A549 treated with AZD2906 at 1 μM for 4 hours (cell line): ENCODE measurements around the gene HHATL. TPM values are rescaled to one million over a fixed set of nuclear protein-coding genes. Genes with fewer than 3 reads are reported as not detected.

Source experiments
- total RNA-seq: library from RNA; stranded (reverse); fragments of 200-300 nt; extraction: Qiagen RNA extraction; gene quantifications from 5 replicates; pipeline ENCODE4 v1.2.3, GENCODE V29; 2022

The HHATL gene, protein sequence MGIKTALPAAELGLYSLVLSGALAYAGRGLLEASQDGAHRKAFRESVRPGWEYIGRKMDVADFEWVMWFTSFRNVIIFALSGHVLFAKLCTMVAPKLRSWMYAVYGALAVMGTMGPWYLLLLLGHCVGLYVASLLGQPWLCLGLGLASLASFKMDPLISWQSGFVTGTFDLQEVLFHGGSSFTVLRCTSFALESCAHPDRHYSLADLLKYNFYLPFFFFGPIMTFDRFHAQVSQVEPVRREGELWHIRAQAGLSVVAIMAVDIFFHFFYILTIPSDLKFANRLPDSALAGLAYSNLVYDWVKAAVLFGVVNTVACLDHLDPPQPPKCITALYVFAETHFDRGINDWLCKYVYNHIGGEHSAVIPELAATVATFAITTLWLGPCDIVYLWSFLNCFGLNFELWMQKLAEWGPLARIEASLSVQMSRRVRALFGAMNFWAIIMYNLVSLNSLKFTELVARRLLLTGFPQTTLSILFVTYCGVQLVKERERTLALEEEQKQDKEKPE
- not detected in 5 replicates for total RNA-seq

DNA sequence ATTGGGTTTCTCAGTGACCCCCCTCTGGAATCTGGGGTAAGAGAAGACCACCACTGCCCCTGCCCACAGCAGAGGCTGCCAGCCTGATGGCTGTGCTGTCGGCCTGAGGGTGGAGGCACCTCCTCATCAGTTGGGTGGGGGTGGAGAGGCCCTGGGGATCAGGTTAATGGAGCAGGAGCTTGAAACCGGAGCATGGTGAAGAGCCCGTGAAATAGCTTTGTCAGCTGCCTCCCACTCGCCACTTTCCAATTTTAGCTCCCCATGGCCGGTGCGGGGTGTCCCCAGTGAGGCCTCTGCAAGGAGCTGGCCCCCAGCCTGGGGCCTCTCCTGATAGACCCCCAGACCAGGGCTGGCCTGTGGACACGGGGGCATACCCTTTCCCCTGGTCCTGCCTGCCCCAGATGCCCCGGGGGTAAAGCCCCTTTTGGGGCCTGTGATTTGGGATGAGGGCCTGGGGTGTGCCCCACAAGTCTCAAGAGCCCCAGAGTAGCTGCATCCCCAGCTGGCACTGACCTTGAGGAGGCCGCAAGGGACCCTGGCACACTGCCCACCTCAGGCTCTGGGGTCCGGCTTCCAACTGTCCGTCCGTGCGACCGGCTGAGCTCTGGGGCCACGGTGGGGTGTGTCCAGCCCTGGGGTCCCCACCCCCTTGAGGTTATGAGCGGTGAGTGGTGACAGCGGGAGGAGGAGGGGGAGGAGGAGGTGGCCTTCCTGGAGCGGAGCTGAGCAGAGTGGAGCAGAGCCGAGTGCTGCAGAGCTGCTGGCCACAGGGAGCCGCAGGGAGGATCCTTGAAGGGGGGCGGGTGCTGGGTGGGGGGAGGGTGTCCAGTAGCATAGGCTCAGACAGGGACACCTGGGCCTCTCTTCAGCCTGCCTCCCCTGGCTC lies at the start of gene HHATL:
HHATL (minus strand) TSS at position 733 of the 886 bp plus-strand sequence. CDS start 1,972 bp downstream, outside the sequence.

DNA sequence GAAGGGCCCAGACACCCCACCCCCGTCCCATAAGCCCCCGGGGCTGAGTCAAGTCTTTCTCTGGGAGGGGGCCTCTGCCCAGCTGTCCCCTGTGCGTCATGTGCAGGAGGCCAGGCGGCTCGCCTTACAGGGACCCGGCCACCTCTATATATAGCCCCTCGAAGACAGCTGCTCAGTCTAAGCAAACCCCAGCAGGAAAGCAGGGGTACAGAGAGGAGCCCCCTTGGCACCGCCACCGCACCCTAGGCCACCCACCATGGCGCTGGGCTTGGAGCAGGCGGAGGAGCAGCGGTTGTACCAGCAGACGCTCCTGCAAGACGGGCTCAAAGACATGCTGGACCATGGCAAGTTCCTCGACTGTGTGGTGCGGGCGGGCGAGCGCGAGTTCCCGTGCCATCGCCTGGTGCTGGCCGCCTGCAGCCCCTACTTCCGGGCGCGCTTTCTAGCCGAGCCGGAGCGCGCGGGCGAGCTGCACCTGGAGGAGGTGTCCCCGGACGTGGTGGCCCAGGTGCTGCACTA lies 17.2 kb downstream of the HHATL start, which contains the start of gene KLHL40:
KLHL40 (plus strand) TSS at position 175 of the 519 bp plus-strand sequence; CDS start at position 257, 82 bp downstream.

GRCh38 chr3:42653560-42654330 lies 48.9 kb downstream of the HHATL start, which contains the start of gene ZBTB47:
Gene ZBTB47, plus strand, starts transcription at chr3:42653697. Its CDS starts 4,659 bp downstream, at chr3:42658356.

Other genes starting within 250 kb of the HHATL start
- gene VIPR1, start 200.2 kb downstream of the HHATL start, total RNA-seq = 2.0 to 2.5 TPM (median 2.1 TPM) in 5 replicates
- 30.9 to 35.6 TPM (median 34.8 TPM) in 5 replicates for gene SEC22C, start 120.8 kb downstream of the HHATL start, total RNA-seq
- gene SS18L2, start 111.9 kb downstream of the HHATL start, total RNA-seq = 17.6 to 18.8 TPM (median 17.8 TPM) in 5 replicates
- 8.8 to 12.7 TPM (median 9.7 TPM) in 5 replicates for gene NKTR, start 102.1 kb downstream of the HHATL start, total RNA-seq
- 5.3 to 6.5 TPM (median 5.8 TPM) in 5 replicates for gene ZBTB47, start 49.1 kb downstream of the HHATL start, total RNA-seq
- not detected in 5 replicates for gene KLHL40, start 17.3 kb downstream of the HHATL start, total RNA-seq
- gene CCDC13, start 70.5 kb upstream of the HHATL start, total RNA-seq = 0.26 to 0.50 TPM (median 0.45 TPM) in 5 replicates
- 70.8 to 94.1 TPM (median 72.1 TPM) in 5 replicates for gene HIGD1A, start 101.7 kb upstream of the HHATL start, total RNA-seq
- 0.09 to 0.13 TPM (median 0.10 TPM) in 3 of 5 replicates, not detected in the others for gene ACKR2, start 106.6 kb upstream of the HHATL start, total RNA-seq
- gene CYP8B1, start 173.1 kb upstream of the HHATL start, total RNA-seq = 0.02 TPM in 1 of 5 replicates, not detected in the others
- gene ZNF662, start 203.3 kb upstream of the HHATL start, total RNA-seq = not detected in 5 replicates